C4-2B (cell line): ENCODE measurements around the gene TBC1D32.

Experiments used
- ZFX ChIP-seq: fragments of 450-650 bp; IDR thresholded peaks from 2 replicates; pipeline ENCODE4 v1.6.1; 2017
- TF ChIP-seq, protein P1 (sequence below): fragments of 450-650 bp; conservative IDR thresholded peaks from 2 replicates; pipeline ENCODE4 v1.5.1; 2017; ENCODE audit warnings: mild to moderate bottlenecking

DNA sequence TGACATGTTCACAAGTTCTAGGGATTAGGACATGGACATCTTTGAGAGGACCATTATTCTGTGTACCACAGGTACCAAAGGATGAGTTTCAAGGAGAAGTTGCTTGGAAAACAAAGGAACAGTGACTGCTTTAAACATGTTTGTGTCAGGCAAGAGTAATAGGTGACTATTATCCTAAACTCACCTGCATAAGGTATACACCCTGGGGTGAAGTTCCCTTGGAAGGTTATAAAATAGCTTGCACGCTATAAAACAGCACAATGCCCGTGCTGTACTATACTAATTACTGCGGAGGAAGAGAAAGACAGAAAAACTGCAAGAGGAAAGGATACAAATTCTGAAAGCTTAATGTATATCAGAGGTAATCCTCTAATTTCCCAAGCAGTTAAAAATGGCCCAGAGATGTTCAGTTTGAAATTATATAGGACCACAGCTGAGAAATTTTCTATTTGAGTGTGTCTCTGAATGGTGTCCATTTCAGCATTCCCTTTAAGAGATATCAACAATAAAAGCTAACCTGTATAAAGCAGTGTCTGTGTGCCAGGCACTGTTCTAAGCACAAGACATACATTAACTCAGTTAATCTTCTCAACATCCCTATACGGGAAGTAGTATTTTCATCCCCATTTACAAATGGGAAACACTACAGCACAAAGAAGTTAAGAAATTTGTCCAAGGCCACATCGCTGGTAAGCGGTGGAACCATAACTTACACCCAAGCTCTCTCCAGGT is 19.7 kb downstream of the TBC1D32 start:
- TF ChIP-seq, protein P1, sequence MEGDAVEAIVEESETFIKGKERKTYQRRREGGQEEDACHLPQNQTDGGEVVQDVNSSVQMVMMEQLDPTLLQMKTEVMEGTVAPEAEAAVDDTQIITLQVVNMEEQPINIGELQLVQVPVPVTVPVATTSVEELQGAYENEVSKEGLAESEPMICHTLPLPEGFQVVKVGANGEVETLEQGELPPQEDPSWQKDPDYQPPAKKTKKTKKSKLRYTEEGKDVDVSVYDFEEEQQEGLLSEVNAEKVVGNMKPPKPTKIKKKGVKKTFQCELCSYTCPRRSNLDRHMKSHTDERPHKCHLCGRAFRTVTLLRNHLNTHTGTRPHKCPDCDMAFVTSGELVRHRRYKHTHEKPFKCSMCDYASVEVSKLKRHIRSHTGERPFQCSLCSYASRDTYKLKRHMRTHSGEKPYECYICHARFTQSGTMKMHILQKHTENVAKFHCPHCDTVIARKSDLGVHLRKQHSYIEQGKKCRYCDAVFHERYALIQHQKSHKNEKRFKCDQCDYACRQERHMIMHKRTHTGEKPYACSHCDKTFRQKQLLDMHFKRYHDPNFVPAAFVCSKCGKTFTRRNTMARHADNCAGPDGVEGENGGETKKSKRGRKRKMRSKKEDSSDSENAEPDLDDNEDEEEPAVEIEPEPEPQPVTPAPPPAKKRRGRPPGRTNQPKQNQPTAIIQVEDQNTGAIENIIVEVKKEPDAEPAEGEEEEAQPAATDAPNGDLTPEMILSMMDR, result no peak
- no peak for TF ChIP-seq ZFX
